H1 (cell line): ENCODE data around the gene LPP. TPM values are rescaled to one million over a fixed set of nuclear protein-coding genes. Genes with fewer than 3 reads are reported as not detected.

ENCODE experiments used
- BCL11A ChIP-seq, 2 experiments: IDR thresholded peaks; one replicate each; pipeline ENCODE4 v1.6.1; 2011; ENCODE audit warnings: low read depth in 2 of 2, low read length in 2 of 2, mild to moderate bottlenecking in 2 of 2
- EGR1 ChIP-seq: IDR thresholded peaks from 2 replicates; pipeline ENCODE4 v1.6.1; 2011; ENCODE audit warnings: low read depth, low read length, borderline replicate concordance
- JUND ChIP-seq: IDR thresholded peaks from 2 replicates; pipeline ENCODE4 v1.6.1; 2011; ENCODE audit warnings: mild to moderate bottlenecking, improper control_type of control experiment, low read length
- POLR2A ChIP-seq, 2 experiments: IDR thresholded peaks; 1 replicate in 1 of 2; 2 replicates in 1 of 2; pipeline ENCODE4 v1.6.1; 2011; ENCODE audit warnings: low read depth in 2 of 2, low read length in 2 of 2, mild to moderate bottlenecking in 2 of 2; ENCODE audit errors: control extremely low read depth in 1 of 2
- RAD21 ChIP-seq, 2 experiments: IDR thresholded peaks in 1 of 2; conservative IDR thresholded peaks in 1 of 2; 2 replicates each; pipeline ENCODE4 v1.6.1; 2011; ENCODE audit warnings: low read depth in 2 of 2, low read length in 2 of 2, improper control_type of control experiment in 1 of 2, inconsistent platforms in 1 of 2, mild to moderate bottlenecking in 1 of 2, moderate library complexity in 1 of 2
- RBBP5 ChIP-seq: IDR thresholded peaks from 2 replicates; pipeline ENCODE4 v1.7.1; 2012; ENCODE audit warnings: low read depth, mild to moderate bottlenecking, inconsistent platforms, low read length, moderate library complexity, borderline replicate concordance
- RFX5 ChIP-seq: IDR thresholded peaks from 2 replicates; pipeline ENCODE4 v1.6.1; 2011; ENCODE audit warnings: low read depth, low read length, improper control_type of control experiment, borderline replicate concordance
- RNF2 ChIP-seq: fragments of 200-900, 300-1000 bp; sonication (generic); IDR thresholded peaks from 2 replicates; pipeline ENCODE4 v1.7.1; 2016; ENCODE audit warnings: borderline replicate concordance, low read depth, mild to moderate bottlenecking, antibody characterized with exemption, low read length; ENCODE audit not compliant: poor library complexity, severe bottlenecking; ENCODE audit errors: missing control alignments
- YY1 ChIP-seq: IDR thresholded peaks from 2 replicates; pipeline ENCODE4 v1.6.1; 2011; ENCODE audit warnings: low read depth, mild to moderate bottlenecking, low read length
- polyA plus RNA-seq, 7 experiments: library from polyadenylated mRNA; depleted of rRNA in 3 of 7; stranded (reverse) in 5 of 7; unstranded in 2 of 7; fragments of >200 nt in 5 of 7; fragments of 200-250 nt in 2 of 7; gene quantifications; 1 replicate in 5 of 7; 2 replicates in 1 of 7; 4 replicates in 1 of 7; pipeline versions ENCODE4 v1.2.1 to v1.2.3, GENCODE V29; 2011 to 2013; ENCODE audit warnings: missing spikeins in 2 of 7, mixed read lengths in 2 of 7
- total RNA-seq: library from RNA; stranded (reverse); fragmentation: NEBNext Ultra II Directional; extraction: Animal tissue kit (Norgen Biotek cat#: 25700); gene quantifications from 2 replicates; pipeline ENCODE4 v1.2.1, GENCODE V29; 2021

Gene LPP
- total and polyA plus RNA-seq, 2 of the 8 experiments (the other 6 are each of a cell fraction or from before 2014, with no cell fraction given): 10.0 to 53.3 TPM

- TF ChIP-seq RNF2: no peak
- TF ChIP-seq EGR1: no peak
- no peak for TF ChIP-seq BCL11A (IDR thresholded peaks at IDR 0.05; ENCODE audit: low read depth in 2 of 2, low read length in 2 of 2)
- TF ChIP-seq POLR2A (IDR thresholded peaks at IDR 0.05; ENCODE audit: control extremely low read depth in 1 of 2, low read depth in 2 of 2, low read length in 2 of 2): no peak
- TF ChIP-seq YY1: no peak
- no peak for TF ChIP-seq RBBP5
- no peak for TF ChIP-seq RFX5
- TF ChIP-seq JUND: no peak
- TF ChIP-seq RAD21 (IDR thresholded peaks at IDR 0.05 in 1 of 2, conservative IDR thresholded peaks at IDR 0.05 in 1 of 2; ENCODE audit: low read depth in 2 of 2, low read length in 2 of 2): no peak
Observed at GRCh38 chr3:188284455-188285212, 130.7 kb downstream of the LPP start (continued).
